DMS114 treated with DMSO at 0.1 percent for 48 hours (cell line): ENCODE measurements around the gene DUS1L.

Experiments
- DNase-seq: peaks from one replicate; lab custom pipeline; 2025; ENCODE audit not compliant: unreplicated experiment; lab: John Stamatoyannopoulos, UW

Gene DUS1L

DNA sequence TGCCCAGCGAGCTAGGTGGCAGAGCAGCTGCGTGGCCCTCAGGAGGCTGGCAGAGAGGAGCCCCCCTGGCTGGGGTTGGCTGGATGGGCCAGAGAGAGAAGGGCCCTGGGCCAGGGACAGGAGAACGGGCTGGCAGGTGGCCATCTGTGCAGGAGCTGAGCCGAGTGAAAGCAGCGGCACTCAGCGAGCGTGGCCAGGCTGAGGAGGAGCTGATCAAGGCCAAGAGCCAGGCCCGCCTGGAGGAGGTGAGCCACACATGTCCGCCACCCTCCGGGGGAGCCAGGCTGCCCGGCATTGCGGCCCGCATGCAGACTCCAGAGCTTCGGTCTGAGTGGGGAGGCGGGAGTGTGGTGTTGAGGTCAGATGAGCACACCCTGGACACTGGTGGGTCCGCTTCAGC is 36.2 kb downstream of the DUS1L start:
- no peak for DNase-seq

DNA sequence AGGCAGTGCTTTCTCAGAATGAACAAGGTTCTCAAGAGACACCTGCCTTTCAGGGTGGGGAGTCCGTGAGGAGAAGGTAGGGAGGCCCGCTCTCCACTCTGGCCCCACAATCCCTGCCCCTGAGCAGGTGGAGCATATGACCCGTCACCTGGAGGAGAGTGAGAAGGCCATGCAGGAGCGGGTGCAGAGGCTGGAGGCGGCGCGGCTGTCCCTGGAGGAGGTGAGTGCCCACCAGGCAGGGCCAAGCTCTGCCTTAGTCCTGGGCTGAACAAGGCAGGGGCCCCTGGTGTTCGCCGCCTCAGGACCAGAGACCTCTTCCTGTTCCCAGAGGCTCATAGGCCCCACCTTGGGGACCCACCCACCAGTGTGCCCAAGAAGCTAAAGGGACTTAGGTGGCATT is 36.6 kb downstream of the DUS1L start:
- DNase-seq, result no peak

DNA sequence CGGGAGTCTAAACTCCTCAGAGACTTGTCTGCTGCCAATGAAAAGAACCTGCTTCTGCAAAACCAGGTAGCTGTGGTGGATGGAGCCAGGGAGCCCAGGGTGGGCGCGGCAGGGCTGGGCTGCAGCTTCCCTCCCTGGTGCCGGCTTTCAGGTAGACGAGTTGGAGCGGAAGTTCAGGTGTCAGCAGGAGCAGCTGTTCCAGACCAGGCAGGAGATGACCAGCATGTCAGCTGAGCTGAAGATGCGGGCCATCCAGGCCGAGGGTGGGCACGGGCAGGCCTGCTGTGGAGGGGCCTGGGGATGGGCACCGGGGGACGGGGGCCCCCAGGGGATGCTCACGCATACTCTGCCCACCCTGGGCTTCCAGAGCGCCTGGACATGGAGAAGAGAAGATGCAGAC is 37.4 kb downstream of the DUS1L start:
- no peak for DNase-seq

DNA sequence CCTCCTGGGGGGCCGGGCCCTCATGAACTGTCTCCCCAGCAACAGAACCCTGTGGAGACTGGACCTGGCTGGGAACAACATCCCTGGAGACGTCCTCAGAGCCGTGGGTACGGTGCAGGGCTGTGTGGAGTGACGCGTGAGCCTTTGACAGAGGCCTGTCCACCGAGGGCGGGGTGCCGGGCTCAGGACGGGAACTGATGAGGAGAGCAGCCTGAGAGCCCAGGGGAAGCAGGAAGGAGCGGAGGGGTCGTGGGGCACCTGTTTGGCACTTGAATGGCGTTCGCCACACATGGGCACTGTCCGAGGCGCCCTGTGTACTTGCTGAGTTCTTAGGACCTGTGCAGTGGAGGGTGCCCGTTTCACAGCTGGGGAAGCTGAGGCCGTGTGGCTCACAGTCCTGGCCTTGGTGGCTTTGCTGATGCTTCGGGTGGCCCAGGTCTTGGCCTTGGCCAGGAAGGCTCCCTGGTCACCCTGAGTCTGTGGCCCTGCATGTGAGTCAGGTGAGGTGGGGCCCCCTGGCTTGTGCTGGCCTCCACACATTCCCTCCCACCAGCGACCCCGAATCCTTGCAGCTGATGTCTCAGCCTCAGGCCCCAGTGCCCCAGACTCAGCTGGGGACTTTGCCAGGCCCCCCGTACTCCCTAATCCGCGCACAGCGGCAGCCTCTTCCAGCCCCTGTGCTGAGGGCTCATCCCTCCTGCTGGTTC is 40.0 kb downstream of the DUS1L start:
- DNase-seq, result no peak

DNA sequence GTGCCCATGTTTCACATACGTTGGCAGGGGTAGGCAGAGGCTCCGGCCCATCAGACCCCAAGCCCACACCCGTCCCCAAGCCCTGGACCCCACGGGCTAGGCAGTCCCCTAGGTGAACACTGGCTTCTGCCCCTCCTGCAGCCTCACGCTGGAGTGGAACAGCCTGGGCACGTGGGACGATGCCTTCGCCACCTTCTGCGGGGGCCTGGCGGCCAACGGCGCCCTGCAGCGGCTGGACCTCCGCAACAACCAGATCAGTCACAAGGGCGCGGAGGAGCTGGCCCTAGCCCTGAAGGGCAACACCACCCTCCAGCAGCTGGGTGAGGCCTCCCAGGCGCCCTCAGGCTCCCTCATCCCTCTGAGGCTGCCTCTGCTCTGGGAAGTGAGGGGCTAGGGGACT is 40.7 kb downstream of the DUS1L start:
- no peak for DNase-seq

DNA sequence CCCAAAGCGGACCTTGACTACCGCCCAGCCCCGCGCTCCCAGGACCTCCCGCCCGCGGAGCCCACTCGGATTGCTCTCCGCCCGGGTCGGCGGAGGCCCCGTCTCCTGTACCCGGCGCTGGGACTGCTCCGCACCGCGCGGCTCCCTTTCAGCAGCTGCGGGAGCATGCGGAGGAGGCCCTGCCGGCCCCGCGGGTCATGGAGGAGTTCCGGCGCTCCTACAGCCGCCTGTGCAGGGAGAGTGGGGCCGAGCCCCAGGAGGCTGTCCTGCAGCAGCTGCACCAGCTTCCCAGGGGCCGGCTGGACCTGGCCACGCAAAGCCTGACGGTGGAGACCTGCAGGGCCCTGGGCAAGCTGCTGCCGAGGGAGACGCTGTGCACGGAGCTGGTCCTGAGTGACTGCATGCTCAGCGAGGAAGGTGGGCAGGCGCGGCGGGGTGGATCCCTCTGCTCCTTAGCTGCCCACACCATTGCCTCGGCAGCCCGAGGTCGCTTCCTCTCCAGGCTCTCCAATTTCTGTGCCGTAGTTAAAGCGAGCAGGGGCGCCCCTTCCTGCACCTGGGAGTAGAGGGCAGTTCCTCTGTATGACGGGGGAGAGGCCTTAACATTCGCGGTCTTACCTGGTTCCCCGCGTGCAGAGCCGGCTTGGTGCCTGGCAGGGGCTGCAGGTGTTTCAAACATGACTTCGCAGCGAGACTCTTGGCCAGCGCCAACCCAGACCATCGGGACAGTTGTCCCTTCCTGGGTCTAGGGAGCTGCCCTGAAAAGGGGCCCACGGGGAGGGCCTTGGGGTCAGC is 42.0 kb downstream of the DUS1L start:
- no peak for DNase-seq

- peak; percentile 98 for DNase-seq
Observed at GRCh38 chr17:82022981-82023446, 42.6 kb downstream of the DUS1L start, which contains the start of gene LRRC45. TSS of gene LRRC45 (plus strand) at chr17:82023305. CDS start at chr17:82023644, 339 bp downstream.

DNA sequence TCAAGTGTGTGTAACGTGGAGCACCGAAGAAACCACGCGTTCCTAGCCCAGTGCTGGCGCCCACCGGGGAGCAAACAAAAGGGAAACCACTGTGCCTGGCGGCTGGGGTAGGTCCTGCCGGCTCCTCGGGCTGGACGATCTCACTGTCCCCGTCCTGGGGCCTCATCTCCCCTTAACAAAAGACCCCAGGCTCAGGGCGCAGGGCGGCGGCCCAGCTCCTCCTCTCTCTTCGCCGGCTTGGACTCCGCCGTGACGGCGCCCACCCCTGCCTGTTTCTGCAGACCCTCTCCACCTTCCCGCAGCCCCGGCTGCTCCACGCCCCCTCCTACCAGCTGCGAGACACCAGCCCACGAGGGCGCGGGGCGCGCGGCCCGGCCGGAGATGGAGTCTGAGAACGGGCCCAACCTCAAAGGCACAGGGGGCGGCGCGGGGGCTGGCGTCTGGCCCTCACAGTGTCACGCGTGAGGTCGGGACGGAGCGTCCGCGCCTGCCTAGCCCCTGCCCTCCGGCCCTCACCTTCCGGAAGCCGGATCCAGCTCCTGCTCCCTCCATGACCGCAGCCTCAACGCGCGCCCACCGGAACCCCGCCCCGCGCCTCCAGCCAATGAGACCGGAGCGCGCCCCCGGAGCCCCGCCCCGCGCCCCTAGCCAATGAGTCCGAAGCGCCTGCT is 43.2 kb downstream of the DUS1L start, which contains the start of gene CENPX:
Gene CENPX, minus strand, starts transcription at position 569 of the 671 bp plus-strand sequence. Its CDS starts 17 bp downstream, at position 552.
- no peak for DNase-seq

GRCh38 chr17:82021900-82022309 is 43.7 kb downstream of the DUS1L start:
- DNase-seq, result no peak

DNA sequence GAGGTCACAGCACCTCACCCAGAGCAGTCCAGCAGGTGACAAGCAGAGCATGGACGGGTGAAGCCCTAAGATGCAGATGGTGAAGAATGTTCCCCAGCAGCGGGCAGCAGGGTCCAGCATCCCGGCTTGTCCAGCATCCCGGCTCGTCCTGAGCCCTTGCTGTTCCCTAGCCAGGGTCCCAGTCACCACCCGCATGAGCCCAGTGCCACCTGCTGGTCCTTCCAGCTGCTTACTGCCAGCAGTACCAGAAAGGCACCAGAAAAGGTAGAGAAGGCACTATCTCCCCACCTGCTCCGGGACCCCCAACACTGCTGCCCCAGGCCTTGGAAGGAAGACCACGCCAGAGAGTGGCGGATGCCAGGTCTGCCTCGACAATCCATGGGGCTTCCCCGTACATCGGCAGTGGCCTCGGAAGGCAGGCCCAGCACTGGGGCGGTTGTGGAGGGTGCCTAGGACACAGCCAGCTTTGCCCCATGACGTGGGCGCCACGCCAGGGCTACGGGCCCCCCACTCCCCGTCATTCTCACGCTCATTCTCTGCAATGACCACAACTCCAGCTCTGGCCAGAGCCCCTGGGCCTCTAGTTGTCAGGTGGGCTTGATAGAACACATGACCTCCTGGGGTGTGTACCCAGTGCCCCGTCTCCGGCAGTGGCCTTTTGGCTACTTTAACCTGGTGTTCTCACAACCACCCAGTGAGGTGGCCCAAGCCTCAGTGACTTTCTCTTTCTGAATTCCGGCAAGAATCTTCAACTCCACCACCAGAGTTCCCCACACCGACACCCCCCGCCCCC is 44.3 kb downstream of the DUS1L start:
- peak; percentile 23 for DNase-seq

- DNase-seq, result no peak
Observed at GRCh38 chr17:82020572-82021106, 45.0 kb downstream of the DUS1L start.

- no peak for DNase-seq
Observed at GRCh38 chr17:82019690-82020571, 45.7 kb downstream of the DUS1L start.

- no peak for DNase-seq
Observed at GRCh38 chr17:82018989-82019689, 46.5 kb downstream of the DUS1L start.

DNA sequence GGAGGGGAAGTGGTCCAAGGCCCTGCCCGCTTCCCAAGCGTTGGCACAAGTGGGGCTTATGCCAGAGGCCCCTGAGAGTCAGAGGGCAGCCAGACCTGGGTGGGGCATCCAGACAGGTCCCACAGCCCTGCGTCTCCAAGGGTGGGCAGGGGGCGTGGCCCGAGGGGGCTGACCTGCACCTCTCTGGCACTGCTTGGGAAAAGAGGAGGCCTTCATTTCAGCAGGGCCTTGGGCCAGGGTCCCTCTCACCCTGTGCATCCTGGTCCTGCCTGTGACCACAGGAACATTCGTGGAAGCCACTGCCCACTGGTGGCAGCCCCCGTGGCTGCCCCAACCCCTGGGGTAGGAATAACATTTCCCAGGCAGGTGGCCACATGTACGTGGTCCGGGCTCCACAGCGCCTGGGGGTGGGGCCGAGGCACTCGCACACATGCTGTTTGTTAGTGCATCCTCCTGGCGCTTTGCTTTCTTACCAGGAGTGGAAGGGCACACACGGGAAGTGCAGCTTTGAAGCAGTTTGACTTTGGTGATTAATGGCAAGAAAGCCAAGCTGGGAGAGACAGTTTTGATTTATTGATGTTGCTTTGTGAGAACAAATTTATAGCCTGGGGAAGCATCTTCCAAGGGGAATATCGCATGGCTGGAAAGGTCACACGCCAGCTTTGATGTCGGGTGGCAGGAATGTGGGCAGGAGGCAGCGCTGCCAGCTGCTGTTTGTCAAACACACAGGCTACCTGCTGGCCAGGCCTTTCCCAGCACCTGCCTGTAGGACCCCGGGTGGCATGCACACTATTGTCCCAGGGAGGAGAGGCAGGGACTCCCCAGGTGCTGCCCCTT is 47.2 kb downstream of the DUS1L start:
- DNase-seq, result no peak

DNA sequence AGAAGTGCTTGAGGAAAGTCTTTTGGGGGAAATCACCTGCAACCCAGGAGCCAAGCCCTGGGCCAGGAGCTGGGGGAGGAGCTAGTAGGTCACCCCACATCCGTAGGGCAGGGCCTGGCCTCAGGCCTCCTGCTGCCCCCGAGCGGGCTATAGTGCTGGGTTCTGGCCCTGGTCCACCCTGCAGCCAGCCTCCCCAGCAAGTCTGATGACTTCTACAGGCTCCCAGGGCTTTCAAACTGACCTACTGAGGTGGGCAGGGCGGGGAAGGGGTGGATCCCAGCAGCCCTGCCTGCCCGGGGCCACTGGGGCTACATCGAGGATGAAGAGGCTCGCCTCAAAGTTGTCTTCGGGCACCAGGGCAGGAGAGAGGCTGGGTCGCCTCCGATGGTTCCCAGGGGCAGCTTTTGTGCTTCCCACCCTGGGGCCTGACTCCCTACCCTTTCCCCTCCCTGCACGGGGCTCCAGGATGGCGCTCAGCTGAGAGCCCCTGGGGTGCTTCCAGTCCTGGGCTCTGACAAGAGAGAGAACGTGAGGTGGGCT is 47.9 kb downstream of the DUS1L start:
- no peak for DNase-seq

- DNase-seq, result no peak
Observed at GRCh38 chr17:82016875-82017459, 48.6 kb downstream of the DUS1L start.
